Myocyte (in vitro differentiated cells): ENCODE results near the gene BANF2. TPM values are rescaled to one million over a fixed set of nuclear protein-coding genes. Genes with fewer than 3 reads are reported as not detected.
"Not testable (repeated sequence)": the region's sequence is repeated elsewhere in the genome, so short reads cannot be mapped to it uniquely, and the experiment has no call there.

Source experiments
- DNase-seq: peaks from one replicate; pipeline ENCODE4 v3.0.0-alpha.2; 2012; ENCODE audit warnings: low read depth
- total RNA-seq: library from RNA; depleted of rRNA; stranded (reverse); fragments of >200 nt; gene quantifications from 2 replicates; pipeline ENCODE4 v1.2.3, GENCODE V29; 2014

BANF2 gene
- total RNA-seq, 1 donor from 2014 or later = not detected

- DNase-seq = no peak
These were observed 61.8 kb downstream of the BANF2 start for GRCh38 chr20:17761604-17762003.

GRCh38 chr20:17762243-17762872, 62.6 kb downstream of the BANF2 start:
- DNase-seq = no peak

- no peak for DNase-seq
These were observed 63.2 kb downstream of the BANF2 start for GRCh38 chr20:17762873-17763557.

- DNase-seq = no peak
These were observed 65.3 kb downstream of the BANF2 start for GRCh38 chr20:17765017-17765416.

- no peak for DNase-seq
These were observed 65.8 kb downstream of the BANF2 start for GRCh38 chr20:17765584-17765983.

GRCh38 chr20:17766226-17766625, 66.5 kb downstream of the BANF2 start:
- DNase-seq = no peak

GRCh38 chr20:17767624-17768023, 67.9 kb downstream of the BANF2 start:
- DNase-seq = no peak

- no peak for DNase-seq
These were observed 68.5 kb downstream of the BANF2 start for GRCh38 chr20:17768271-17768670.

- not testable (repeated sequence) for DNase-seq
These were observed 70.0 kb downstream of the BANF2 start for GRCh38 chr20:17769716-17770115.

- DNase-seq = no peak
These were observed 71.6 kb downstream of the BANF2 start for GRCh38 chr20:17771206-17772004.

- DNase-seq = no peak
These were observed 72.2 kb downstream of the BANF2 start for GRCh38 chr20:17772005-17772343.

- DNase-seq = no peak
These were observed 73.9 kb downstream of the BANF2 start for GRCh38 chr20:17773619-17774018.

GRCh38 chr20:17775600-17775999, 75.8 kb downstream of the BANF2 start:
- no peak for DNase-seq

- no peak for DNase-seq
These were observed 76.8 kb downstream of the BANF2 start for GRCh38 chr20:17776551-17776950.

GRCh38 chr20:17779011-17779410, 79.2 kb downstream of the BANF2 start:
- not testable (repeated sequence) for DNase-seq

GRCh38 chr20:17782768-17783167, 83.0 kb downstream of the BANF2 start:
- DNase-seq = no peak

- no peak for DNase-seq
These were observed 83.9 kb downstream of the BANF2 start for GRCh38 chr20:17783671-17784070.

GRCh38 chr20:17785007-17785406, 85.2 kb downstream of the BANF2 start:
- no peak for DNase-seq
